Cardiac muscle cell (in vitro differentiated cells and primary cell): ENCODE results near the gene ZNF138. TPM values are rescaled to one million over a fixed set of nuclear protein-coding genes. Genes with fewer than 3 reads are reported as not detected.

Experiments
- DNase-seq, 2 donors: peaks; one replicate each; pipeline versions ENCODE4 v3.0.0 to v3.0.0-alpha.2; 2010 to 2017; ENCODE audit warnings: low read depth in 1 of 2, low spot score in 1 of 2
- H3K27ac ChIP-seq: fragments of 200-600 bp; sonication (generic); 2 replicates; pipeline ENCODE4 v1.5.1; 2016
- H3K27me3 ChIP-seq: fragments of 200-600 bp; sonication (generic); 2 replicates; pipeline ENCODE4 v1.6.0; 2016; ENCODE audit warnings: control low read depth
- H3K36me3 ChIP-seq: fragments of 200-600 bp; sonication (generic); 2 replicates; pipeline ENCODE4 v1.5.1; 2016; ENCODE audit warnings: control low read depth
- H3K4me1 ChIP-seq: fragments of 200-600 bp; sonication (generic); 2 replicates; pipeline ENCODE4 v1.8.1; 2017; ENCODE audit warnings: low read depth, mild to moderate bottlenecking, mixed run types
- H3K4me3 ChIP-seq: fragments of 200-600 bp; sonication (generic); 2 replicates; pipeline ENCODE4 v1.5.1; 2016; ENCODE audit warnings: mild to moderate bottlenecking
- H3K9me3 ChIP-seq: fragments of 200-600 bp; sonication (generic); 2 replicates; pipeline ENCODE4 v1.5.1; 2017; ENCODE audit warnings: low read depth, mild to moderate bottlenecking, control low read depth
- polyA plus RNA-seq: library from polyadenylated mRNA; unstranded; fragments of >200 nt; fragmentation: Nextera tagmentation; extraction: Ambion mirVana; gene quantifications from 2 replicates; pipeline ENCODE4 v1.2.1, GENCODE V29; 2016
- total RNA-seq: library from RNA; depleted of rRNA; stranded (reverse); fragments of >200 nt; gene quantifications from 2 replicates; pipeline ENCODE4 v1.2.3, GENCODE V29; 2016
- TF ChIP-seq, protein P1 (sequence below): IDR thresholded peaks from 2 replicates; pipeline ENCODE4 v1.5.1; 2012; ENCODE audit warnings: low read depth, mild to moderate bottlenecking, low read length

ZNF138 gene
- total and polyA plus RNA-seq, 2 experiments from 2014 or later, result 10.1 to 18.3 TPM

DNA sequence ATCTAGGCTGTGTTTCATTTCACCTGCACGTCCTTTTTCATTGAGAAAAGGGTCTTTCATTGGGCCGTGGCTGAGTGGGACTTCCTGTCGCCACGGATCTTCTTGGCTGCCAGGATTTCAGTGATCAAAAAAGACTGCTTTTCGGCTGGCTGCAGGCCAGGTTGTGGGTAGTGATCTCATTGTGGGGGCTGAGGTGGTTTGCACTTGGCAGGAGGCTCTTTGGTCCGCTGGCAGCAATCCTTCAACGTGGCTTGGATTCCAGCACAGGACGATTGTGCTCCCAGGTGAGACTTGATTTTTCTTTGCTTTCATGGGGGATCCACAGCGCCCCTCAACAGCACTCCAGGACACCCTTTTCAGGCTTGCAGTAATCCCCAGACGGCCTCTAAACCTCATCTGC is 79.9 kb downstream of the ZNF138 start:
- no peak for DNase-seq
- TF ChIP-seq, protein P1, sequence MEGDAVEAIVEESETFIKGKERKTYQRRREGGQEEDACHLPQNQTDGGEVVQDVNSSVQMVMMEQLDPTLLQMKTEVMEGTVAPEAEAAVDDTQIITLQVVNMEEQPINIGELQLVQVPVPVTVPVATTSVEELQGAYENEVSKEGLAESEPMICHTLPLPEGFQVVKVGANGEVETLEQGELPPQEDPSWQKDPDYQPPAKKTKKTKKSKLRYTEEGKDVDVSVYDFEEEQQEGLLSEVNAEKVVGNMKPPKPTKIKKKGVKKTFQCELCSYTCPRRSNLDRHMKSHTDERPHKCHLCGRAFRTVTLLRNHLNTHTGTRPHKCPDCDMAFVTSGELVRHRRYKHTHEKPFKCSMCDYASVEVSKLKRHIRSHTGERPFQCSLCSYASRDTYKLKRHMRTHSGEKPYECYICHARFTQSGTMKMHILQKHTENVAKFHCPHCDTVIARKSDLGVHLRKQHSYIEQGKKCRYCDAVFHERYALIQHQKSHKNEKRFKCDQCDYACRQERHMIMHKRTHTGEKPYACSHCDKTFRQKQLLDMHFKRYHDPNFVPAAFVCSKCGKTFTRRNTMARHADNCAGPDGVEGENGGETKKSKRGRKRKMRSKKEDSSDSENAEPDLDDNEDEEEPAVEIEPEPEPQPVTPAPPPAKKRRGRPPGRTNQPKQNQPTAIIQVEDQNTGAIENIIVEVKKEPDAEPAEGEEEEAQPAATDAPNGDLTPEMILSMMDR, result no peak

DNA sequence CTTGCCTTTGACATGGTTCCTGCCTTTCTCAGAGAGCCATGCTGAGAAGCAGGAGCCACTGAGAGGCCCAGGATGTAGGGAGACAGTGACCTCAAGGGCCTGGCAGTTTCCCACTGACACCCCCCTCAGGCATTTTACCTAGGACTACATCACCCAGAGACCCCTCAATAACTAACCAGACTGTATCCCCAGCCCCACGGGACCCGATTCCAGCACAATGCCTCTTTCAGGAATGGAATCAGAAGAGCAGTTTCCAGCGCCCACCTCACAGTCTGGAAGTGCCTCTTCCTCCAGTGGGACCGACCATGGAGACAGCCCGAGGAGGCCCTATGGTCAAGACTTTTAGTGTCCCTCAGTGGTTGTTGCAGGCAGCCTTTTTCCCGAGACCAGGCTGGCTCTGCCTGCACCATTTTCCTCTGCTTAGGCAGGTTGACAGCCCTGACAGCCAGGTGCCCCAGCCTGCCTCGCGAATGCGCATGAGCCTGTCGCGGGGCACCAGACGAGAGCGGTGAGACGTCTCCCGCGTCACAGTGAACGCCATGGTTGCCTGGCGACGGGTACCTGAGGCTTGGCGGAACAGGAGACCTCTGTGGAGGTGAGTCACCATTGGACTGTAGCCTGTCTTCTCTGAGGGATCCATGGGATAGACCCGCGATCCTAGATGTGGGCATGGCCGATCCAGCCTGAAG is 80.5 kb downstream of the ZNF138 start:
- no peak overlapping the region for H3K4me3 ChIP-seq
- H3K36me3 ChIP-seq, result no peaks in the 10 kb centered on the region
- H3K4me1 ChIP-seq, result no peaks in the 10 kb centered on the region
- no peaks in the 10 kb centered on the region for H3K9me3 ChIP-seq
- H3K27ac ChIP-seq, result no peak overlapping the region
- TF ChIP-seq, protein P1, result no peak
- no peak for DNase-seq
- peaks cover 11% of the 10 kb centered on the region for H3K27me3 ChIP-seq

More for the DNA sequence above, 79.9 kb downstream of the ZNF138 start:
- Histone ChIP-seq H3K9me3 (no peaks in the 10 kb centered on the region), H3K4me1 (no peaks in the 10 kb centered on the region), H3K27me3 (peaks cover 11% of the 10 kb centered on the region), H3K4me3 (no peak overlapping the region), H3K27ac (no peak overlapping the region), H3K36me3 (no peaks in the 10 kb centered on the region)

DNA sequence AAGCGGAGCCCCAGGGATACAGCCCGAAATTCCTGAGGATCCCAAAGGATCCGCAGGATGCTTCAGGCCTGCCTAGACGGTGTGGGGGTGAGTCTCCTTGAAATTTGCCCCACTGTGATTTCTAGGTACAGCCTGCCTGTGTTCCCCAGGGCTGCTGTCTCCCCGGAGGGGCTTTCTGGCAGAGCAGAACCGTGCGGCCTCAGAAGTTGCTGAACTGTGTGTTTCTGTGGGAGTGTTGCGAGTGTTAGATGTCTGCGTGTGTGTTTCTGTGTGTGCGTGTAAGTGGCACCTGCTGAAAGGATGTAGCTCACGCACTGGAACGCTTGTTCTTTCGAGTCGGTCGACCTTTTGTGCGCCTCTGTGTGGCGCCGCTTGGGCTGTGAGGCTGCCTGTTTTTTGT is 81.0 kb downstream of the ZNF138 start:
- no peaks in the 10 kb centered on the region for H3K4me1 ChIP-seq
- DNase-seq, result no peak
- TF ChIP-seq, protein P1, result no peak
- H3K9me3 ChIP-seq, result no peaks in the 10 kb centered on the region
- no peaks in the 10 kb centered on the region for H3K36me3 ChIP-seq
- peaks cover 11% of the 10 kb centered on the region for H3K27me3 ChIP-seq
- no peak overlapping the region for H3K4me3 ChIP-seq
- H3K27ac ChIP-seq, result no peak overlapping the region

DNA sequence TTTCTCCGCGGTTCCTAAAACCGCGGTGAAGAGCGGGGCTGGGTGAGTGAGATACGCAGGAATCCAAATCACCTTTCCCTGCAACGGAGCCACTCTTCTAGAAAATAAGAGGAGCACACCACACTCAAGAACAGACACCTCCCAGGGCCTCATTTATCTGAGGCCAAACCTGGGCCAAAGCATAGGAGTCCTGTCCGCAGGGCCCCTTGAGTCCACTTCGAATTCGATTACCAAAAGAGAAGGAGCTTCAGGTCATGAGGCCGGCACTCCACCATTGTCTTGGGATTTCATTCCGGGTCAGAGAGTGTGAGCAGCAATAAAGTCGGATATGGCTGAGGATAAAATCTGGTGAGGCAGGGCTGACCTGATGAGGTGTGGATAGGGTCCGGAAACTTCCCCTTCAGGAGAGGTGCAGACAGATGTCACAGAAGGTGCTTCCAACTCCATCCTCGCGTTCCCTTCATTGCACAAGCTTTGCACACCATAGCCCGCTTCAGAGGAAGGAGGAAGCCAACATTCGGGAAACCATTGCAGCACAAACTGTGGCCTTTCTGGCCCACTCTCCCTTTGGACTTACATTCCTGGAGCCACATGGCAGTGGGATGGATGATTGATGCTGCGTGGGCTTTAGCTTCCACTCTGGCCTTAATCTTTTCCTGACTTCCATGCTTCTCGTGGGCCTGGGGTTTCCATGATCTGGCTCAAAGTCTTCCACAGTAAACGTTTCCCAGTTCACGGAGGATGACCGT is 81.6 kb downstream of the ZNF138 start:
- no peak overlapping the region for H3K4me3 ChIP-seq
- TF ChIP-seq, protein P1, result no peak
- no peak for DNase-seq

DNA sequence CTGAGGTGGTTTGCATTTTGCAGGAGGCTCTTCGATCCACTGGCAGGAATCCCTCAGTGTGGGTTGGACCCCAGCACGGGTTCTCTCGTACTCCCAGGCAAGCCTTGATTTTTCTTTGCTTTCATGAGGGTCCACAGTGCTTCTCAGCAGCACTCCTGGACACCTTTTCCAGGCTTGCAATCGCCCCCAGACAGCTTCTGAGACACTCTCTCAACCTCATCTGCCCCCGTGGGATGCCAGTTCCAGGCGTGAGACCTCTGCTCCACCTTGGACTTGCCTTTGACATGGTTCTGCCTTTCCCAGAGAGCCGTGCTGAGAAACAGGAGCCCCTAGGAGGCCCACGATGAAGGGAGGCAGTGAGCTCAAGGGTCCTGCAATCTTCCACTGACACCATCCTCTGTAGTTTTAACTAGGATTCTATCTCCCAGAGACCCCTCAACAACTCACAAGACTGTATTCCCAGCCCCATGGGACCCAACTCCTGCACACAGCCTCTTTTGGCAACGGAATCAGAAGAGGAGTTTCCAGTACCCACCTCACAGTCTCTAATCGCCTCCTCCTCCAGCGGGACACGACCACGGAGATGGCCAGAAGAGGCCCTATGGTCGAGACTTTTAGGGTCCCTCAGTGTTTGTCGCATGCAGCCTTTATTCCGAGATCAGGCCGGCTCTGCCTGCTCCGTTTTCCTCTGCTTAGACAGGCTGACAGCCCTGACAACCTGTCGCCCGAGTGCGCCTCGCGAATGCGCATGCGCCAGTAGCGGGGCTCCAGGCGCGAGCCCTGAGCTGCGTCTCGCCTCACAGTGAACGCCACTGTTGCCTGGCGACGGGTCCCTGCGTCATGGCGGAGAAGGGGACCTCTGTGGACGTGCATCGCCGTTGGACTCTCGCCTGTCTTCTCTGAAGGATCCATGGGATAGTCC is 82.8 kb downstream of the ZNF138 start:
- H3K4me1 ChIP-seq, result no peaks in the 10 kb centered on the region
- peaks cover 11% of the 10 kb centered on the region for H3K27me3 ChIP-seq
- H3K4me3 ChIP-seq, result peak overlapping the region; percentile 24
- TF ChIP-seq, protein P1, result no peak
- no peaks in the 10 kb centered on the region for H3K9me3 ChIP-seq
- no peaks in the 10 kb centered on the region for H3K36me3 ChIP-seq
- peak; percentile 22 to 76 for DNase-seq
- no peak overlapping the region for H3K27ac ChIP-seq

More for the DNA sequence above, 81.6 kb downstream of the ZNF138 start:
- H3K9me3 ChIP-seq, result no peaks in the 10 kb centered on the region
- peaks cover 11% of the 10 kb centered on the region for H3K27me3 ChIP-seq
- H3K4me1 ChIP-seq, result no peaks in the 10 kb centered on the region
- H3K27ac ChIP-seq, result no peak overlapping the region
- H3K36me3 ChIP-seq, result no peaks in the 10 kb centered on the region
